Measurements from ENCODE around the gene FCGR2B.
"Not testable (repeated sequence)": the region's sequence is repeated elsewhere in the genome, so short reads cannot be mapped to it uniquely, and the experiment has no call there.

The FCGR2B gene

DNA sequence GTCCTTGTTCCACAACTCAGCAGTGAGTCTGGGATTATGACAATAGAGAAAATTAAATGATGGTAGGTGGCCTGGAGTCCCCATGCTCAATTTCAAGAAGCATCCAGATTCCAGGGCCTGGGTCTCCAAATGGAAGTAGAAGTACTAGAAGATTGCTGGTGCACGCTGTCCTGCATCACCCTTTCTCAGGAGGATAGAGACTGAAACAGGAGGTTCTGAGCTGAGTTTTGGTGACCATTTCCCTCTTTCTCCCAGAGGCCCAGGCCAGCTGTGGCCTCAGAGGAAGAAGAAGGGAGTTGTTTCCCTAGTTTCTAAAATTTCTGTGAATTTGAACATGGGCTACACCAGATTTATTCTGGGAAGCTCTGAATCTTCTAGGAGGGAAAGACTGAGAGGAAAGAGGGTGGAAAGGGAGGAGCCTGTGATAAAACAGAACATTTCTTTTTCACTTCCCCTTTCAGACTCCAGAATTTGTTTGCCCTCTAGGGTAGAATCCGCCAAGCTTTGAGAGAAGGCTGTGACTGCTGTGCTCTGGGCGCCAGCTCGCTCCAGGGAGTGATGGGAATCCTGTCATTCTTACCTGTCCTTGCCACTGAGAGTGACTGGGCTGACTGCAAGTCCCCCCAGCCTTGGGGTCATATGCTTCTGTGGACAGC is at the start of gene FCGR2B:
Gene FCGR2B, plus strand, starts transcription at position 460 of the 656 bp plus-strand sequence. Its CDS starts 99 bp downstream, at position 559.
- in situ Hi-C loops (cut with MboI; ENCODE audit: low pct_unique_long_range_greater_than_20kb, low sequenced_read_pairs, unreplicated experiment): not testable (repeated sequence)

DNA sequence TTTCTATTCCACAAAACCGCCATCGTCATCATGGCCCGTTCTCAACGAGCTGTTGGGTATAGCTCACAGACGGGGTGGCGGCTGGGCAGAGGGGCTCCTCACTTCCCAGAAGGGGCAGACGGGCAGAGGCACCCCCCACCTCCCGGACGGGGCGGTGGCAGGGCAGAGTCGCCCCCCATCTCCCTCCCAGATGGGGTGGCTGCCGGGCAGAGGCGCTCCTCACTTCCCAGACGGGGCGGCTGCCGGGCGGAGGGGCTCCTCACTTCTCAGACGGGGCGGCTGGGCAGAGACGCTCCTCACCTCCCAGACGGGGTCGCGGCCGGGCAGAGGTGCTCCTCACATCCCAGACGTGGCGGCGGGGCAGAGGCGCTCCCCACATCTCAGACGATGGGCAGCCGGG is 46.5 kb upstream of the FCGR2B start:
- DNase-seq (ENCODE audit: low spot score); in situ Hi-C loops (cut with MboI; ENCODE audit: low pct_unique_long_range_greater_than_20kb, low sequenced_read_pairs, unreplicated experiment): not testable (repeated sequence)

More for the DNA sequence above, at the start of gene FCGR2B:
- DNase-seq (ENCODE audit: low spot score): not testable (repeated sequence)

DNA sequence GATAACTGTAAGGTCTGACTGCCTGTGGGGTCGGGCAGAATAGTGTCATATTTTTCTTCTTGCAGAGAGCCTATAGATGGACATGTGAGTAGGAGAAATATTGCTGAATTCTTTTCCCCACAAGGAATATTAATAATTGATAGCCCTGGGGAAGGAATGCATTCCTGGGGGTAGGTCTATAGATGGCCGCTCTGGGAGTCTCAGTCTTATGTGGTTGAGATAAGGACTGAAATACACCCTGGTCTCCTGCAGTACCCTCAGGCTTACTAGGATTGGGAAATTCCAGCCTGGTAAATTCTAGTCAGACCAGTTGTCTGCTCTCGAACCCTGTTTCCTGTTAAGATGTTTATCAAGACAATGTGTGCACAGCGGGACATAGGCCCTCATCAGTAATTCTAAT is 44.4 kb upstream of the FCGR2B start:
- in situ Hi-C loops (cut with MboI; ENCODE audit: low pct_unique_long_range_greater_than_20kb, low sequenced_read_pairs, unreplicated experiment): not testable (repeated sequence)

DNA sequence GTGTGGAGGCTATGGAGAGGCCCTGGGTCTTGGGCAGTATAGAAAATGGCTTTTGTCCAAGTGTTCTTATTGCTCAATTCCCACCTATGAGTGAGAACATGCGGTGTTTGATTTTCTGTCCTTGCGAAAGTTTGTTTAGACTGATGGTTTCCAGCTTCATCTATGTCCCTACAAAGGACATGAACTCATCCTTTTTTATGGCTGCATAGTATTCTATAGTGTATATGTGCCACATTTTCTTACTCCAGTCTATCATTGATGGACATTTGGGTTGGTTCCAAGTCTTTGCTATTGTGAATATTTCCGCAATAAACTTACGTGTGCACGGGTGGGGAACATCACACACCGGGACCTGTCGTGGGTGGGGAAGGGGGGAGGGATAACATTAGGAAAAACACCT is 42.5 kb upstream of the FCGR2B start:
- in situ Hi-C loops (cut with MboI; ENCODE audit: low pct_unique_long_range_greater_than_20kb, low sequenced_read_pairs, unreplicated experiment); DNase-seq (ENCODE audit: low spot score): not testable (repeated sequence)

More for the DNA sequence above, 44.4 kb upstream of the FCGR2B start:
- not testable (repeated sequence) for DNase-seq (ENCODE audit: low spot score)

DNA sequence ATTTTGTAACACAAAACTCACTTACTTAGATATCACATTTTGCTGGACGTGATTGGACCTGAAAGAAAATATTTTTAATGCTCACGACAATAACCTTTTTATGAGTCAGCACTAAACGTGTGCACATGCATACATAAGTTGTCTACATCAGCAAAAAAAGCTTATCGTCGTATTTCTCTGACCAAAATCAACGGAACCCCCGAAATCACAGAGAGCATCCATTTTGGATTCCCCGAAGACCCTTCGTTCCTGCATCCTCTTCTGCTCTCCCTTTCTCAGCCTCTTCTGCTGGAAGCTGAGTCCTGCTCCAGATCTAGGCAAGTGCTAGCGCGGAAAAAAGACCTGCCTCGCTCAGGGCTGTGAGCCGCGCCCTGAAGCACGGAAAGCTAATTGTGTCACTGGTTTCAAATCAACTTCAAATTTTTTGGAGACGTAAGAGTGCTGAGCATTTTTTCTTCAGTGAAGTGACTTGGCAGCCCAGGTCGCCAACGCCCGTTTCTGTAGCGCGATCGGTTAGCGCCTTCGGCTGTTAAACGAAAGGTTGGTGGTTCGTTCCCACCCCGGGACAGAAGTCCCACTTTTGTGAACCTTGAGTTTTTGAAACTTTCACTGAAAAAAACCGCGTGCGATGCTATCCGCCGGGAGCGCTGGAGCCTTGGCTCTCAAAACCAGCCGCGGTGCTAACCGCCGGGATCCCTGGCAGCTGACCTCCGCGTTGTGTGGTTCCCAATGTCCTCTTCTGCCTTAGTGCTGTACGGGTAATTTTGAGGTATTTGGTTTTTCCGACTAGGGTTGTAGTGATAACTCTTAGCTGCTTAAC is 41.6 kb upstream of the FCGR2B start:
- in situ Hi-C loops (cut with MboI; ENCODE audit: low pct_unique_long_range_greater_than_20kb, low sequenced_read_pairs, unreplicated experiment): not testable (repeated sequence)
- DNase-seq (ENCODE audit: low spot score): peak; percentile 33

DNA sequence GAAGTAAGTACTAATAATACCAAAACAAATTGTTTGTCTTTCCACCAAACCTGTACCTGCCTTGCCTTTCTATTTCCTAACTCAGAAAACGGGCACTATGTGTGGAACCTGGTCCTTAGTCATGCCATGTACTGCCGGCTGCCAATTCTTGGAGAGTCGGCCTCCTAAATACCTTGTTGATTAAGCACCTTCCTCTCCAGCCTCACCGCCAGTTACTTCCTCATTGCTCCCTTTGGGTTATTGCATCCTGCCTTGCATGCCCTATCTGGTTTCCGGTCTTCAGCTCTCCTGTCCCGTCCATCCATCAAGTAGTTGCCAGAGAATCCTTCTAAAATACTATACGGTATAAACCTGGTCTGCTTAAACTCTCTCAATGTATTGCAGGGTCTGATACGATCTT is 40.9 kb upstream of the FCGR2B start:
- in situ Hi-C loops (cut with MboI; ENCODE audit: low pct_unique_long_range_greater_than_20kb, low sequenced_read_pairs, unreplicated experiment); DNase-seq (ENCODE audit: low spot score): not testable (repeated sequence)

DNA sequence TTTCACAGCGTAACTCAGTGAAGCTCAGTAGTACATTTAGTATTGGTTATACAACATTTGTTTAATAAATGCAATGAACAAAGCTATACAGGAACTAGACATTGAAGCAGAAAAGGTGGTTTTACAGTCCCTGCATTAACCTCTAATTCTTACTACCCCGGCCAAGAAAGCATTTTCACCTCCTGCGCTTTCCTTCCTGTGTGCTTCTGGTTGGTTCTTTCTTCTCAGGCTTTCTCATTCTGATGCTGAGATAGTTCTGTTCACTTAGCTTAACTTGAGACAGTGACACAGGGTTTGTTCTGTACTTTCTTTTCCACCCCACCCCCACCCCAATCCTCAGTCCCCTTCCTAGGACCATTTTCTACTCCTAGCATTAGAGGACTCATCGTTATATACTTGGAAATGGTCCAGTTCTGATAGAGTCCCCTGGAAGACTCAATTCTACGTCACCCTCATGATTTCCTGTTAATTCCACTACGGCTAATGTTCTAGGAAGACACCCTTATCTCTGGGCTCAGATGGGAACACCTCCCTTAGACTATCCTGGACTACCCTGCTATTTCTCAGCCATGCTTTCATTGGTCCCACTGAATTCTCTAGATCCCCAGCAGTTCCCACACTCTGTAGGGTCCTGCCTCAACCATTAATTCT is 39.4 kb upstream of the FCGR2B start:
- in situ Hi-C loops (cut with MboI; ENCODE audit: low pct_unique_long_range_greater_than_20kb, low sequenced_read_pairs, unreplicated experiment); DNase-seq (ENCODE audit: low spot score): not testable (repeated sequence)

DNA sequence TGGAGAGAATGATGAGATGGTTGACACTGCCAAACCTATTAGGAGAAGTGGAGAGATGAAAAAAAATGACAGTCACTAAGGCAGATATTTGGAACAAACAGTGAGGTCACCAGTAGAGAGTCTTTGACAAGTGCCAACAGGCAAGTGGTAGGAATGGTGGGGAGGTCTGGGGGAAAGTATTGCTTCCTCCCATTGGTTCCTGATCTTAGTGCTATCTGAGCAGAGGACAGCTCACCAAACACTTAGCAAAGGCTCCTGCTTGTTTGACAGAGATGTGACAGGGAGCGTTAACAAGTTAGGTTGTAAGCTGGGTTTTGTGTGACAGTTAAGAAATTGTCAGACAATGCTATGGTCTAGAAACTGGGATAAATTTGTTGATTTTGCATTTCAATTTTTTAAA is 38.3 kb upstream of the FCGR2B start:
- in situ Hi-C loops (cut with MboI; ENCODE audit: low pct_unique_long_range_greater_than_20kb, low sequenced_read_pairs, unreplicated experiment): loop anchor here (25.0 kb wide), 1 partner anchor 113 kb away; the partner anchor contains the start of gene DUSP12
- DNase-seq (ENCODE audit: low spot score): not testable (repeated sequence)

DNA sequence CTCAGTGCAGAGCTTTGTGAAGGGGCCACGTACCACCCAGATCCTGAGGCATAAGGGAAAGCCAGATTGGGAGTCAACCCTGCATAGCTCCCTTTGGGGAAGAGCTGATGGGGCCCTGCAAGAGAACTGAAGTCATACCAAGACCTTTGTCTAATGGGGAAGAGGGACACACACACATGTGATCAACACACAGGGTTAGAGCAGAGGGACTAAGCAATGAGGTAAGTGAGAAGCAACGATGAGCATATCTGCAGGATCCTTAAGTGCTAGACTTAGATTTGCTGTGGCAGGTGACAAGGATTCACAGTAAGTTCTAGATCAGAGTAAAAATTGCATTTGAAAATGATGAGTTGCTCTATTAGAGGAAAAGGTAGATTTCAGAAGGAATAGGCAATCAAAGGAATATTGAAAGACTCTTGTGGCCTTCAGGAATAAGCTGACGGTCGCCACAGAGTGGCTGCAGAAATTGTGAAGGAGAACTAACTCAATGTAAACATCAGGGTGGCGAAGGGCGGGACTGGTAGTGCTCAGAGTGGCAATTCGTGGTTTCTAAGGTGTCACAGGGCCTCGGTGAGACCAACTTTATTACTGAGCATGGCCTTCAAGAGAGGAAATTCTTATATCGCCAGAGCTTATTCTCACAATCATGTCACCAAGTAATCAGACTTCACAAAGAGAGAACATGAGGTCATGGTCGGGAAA is 36.3 kb upstream of the FCGR2B start:
- not testable (repeated sequence) for DNase-seq (ENCODE audit: low spot score)
- in situ Hi-C loops (cut with MboI; ENCODE audit: low pct_unique_long_range_greater_than_20kb, low sequenced_read_pairs, unreplicated experiment): loop anchor here (25.0 kb wide), 1 partner anchor 111 kb away; the partner anchor contains the start of gene DUSP12

DNA sequence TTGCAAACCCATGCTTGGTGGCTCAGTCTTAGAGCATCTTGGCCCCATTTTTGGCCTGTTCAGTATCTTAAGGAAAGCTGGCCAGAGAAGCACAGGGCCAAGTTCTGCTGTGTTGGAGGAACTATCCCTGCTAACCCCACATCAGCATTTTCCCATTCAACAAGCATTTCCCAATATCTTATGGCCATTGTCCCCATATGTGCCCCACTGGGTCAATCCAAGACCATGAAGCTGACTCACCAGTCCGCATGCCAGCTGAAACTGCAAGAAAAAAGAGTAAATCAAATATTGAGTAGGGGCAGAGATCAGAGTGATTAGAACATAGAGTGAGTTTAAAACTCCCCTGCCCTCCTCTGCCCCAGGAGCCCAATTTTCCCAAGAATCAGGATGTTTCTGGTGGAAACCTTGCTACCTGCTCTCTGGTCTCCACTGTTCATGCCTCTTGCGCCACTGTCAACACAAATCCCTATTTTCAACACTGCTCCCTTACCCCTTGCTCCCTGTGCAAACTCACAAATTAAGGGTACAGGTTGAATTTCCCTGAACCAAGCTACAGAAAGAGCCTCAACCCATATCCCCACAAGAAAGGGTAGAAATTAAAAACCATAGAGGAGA is 32.7 kb upstream of the FCGR2B start:
- in situ Hi-C loops (cut with MboI; ENCODE audit: low pct_unique_long_range_greater_than_20kb, low sequenced_read_pairs, unreplicated experiment): loop anchor here (25.0 kb wide), 1 partner anchor 107 kb away; the partner anchor contains the start of gene DUSP12
- not testable (repeated sequence) for DNase-seq (ENCODE audit: low spot score)

DNA sequence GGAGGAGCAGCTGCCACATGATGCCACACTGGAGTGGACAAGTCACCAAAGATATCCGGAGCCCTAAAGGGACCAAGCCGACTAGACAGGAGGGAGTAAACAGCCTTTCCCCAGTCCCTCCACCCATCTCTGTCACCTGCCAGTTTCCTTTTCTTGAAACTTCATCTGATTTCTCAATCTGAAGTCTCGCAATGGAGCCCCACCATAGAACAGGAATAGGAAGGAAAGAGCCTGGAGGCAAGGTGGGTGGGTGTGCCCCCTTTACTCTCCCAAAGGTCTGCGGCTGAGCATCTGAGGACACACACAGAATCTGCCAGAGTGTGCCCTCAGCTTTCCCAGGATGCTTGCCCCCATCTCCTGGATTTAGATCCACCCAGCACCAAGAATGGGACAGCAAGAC is 31.9 kb upstream of the FCGR2B start, which contains the start of gene FCGR3B:
Gene FCGR3B, minus strand, starts transcription at position 101 of the 400 bp plus-strand sequence. Its CDS starts 82 bp downstream, at position 19.
- no peak for DNase-seq (ENCODE audit: low spot score)
- in situ Hi-C loops (cut with MboI; ENCODE audit: low pct_unique_long_range_greater_than_20kb, low sequenced_read_pairs, unreplicated experiment): loop anchor here (25.0 kb wide), 1 partner anchor 106 kb away; the partner anchor contains the start of gene DUSP12
- TF ChIP-seq, protein P1, sequence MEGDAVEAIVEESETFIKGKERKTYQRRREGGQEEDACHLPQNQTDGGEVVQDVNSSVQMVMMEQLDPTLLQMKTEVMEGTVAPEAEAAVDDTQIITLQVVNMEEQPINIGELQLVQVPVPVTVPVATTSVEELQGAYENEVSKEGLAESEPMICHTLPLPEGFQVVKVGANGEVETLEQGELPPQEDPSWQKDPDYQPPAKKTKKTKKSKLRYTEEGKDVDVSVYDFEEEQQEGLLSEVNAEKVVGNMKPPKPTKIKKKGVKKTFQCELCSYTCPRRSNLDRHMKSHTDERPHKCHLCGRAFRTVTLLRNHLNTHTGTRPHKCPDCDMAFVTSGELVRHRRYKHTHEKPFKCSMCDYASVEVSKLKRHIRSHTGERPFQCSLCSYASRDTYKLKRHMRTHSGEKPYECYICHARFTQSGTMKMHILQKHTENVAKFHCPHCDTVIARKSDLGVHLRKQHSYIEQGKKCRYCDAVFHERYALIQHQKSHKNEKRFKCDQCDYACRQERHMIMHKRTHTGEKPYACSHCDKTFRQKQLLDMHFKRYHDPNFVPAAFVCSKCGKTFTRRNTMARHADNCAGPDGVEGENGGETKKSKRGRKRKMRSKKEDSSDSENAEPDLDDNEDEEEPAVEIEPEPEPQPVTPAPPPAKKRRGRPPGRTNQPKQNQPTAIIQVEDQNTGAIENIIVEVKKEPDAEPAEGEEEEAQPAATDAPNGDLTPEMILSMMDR (IDR thresholded peaks at IDR 0.05; ENCODE audit: extremely low read depth, insufficient read depth, missing control alignments): no peak

DNA sequence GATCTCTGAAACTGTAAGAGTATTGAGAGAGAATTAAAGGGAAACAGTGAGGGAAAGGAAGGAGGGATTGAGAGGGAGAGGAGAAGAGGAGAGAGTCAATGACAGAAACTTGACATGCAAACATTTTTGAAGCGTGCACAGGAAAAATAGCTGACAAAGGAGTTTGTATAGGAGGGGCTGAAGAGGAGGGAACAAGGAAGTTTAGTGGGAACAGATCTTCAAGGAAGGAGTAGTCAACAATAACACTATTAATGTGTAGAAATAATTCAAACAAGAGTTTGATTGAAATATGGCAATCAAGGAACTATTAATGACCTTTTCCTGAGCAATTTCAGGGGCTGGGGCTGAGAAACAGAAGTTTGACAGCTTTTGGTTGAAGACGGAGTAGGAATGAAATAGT is 27.9 kb upstream of the FCGR2B start:
- in situ Hi-C loops (cut with MboI; ENCODE audit: low pct_unique_long_range_greater_than_20kb, low sequenced_read_pairs, unreplicated experiment): loop anchor here (25.0 kb wide), 1 partner anchor 102 kb away; the partner anchor contains the start of gene DUSP12
- not testable (repeated sequence) for DNase-seq (ENCODE audit: low spot score)

DNA sequence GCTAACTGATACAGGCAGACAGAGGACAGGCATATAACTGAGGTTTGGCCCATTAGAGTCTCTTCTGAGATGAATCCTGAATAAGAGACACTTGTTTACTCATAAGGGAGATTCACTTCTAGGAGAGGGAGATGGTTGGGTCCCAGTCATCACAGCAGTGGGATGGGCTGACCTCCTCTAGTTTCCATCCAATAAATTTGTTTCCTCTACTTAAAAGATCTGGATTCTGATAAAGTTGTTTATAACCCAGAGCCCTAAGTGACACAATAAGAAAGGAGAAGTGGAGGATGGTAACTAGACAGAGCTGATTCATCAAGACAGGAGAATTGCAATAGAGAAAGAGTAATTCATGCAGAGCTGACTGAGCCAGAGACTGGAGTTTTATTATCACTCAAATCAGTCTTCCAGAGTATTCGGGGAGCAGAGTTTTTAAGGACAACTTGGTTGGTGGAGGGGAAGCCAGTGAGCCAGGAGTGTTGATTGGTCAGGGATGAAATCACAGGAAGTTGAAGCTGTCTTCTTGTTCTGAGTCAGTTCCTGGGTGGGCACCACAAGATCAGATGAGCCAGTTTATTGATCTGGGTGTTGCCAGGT is 26.7 kb upstream of the FCGR2B start:
- not testable (repeated sequence) for DNase-seq (ENCODE audit: low spot score)
- in situ Hi-C loops (cut with MboI; ENCODE audit: low pct_unique_long_range_greater_than_20kb, low sequenced_read_pairs, unreplicated experiment): loop anchor here (25.0 kb wide), 1 partner anchor 101 kb away; the partner anchor contains the start of gene DUSP12

DNA sequence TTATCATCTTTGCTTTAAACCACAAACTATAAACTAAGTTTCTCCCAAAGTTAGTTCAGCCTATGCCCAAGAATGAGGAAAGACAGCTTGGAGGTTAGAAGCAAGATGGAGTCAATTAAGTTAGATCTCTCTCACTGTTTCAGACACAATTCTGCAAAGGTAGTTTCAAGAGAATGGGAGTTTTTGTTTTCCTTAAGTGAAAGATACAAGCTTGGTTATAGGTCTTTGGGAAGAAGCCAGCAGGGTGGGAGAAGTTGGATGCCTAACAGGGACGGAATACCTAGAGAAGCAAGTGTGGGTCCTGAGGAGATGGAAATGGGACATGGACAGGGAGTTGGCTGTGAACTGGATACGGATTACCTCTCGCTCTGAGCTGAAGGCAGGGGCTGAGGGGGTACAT is 26.0 kb upstream of the FCGR2B start:
- in situ Hi-C loops (cut with MboI; ENCODE audit: low pct_unique_long_range_greater_than_20kb, low sequenced_read_pairs, unreplicated experiment): loop anchor here (25.0 kb wide), 1 partner anchor 100 kb away; the partner anchor contains the start of gene DUSP12
- not testable (repeated sequence) for DNase-seq (ENCODE audit: low spot score)

Measured in GM13977 (cell line).